Hepatocyte (in vitro differentiated cells): ENCODE measurements around the gene SST. TPM values are rescaled to one million over a fixed set of nuclear protein-coding genes. Genes with fewer than 3 reads are reported as not detected.

Experiments used
- DNase-seq: peaks from one replicate; pipeline ENCODE4 v3.0.0-alpha.2; 2016; ENCODE audit warnings: low spot score
- H2AFZ ChIP-seq: fragments of 200-600 bp; sonication (generic); 2 replicates; pipeline ENCODE4 v1.6.0; 2016; ENCODE audit warnings: antibody characterized with exemption, mild to moderate bottlenecking
- H3K27ac ChIP-seq: fragments of 200-600 bp; sonication (generic); 2 replicates; pipeline ENCODE4 v1.5.1; 2016; ENCODE audit warnings: mild to moderate bottlenecking
- H3K27me3 ChIP-seq: fragments of 200-600 bp; sonication (generic); 2 replicates; pipeline ENCODE4 v1.6.1; 2016
- H3K36me3 ChIP-seq: fragments of 200-600 bp; sonication (generic); replicated peaks from 2 replicates; pipeline ENCODE4 v1.5.1; 2016; ENCODE audit warnings: low read depth; ENCODE audit not compliant: insufficient read depth
- H3K4me1 ChIP-seq: fragments of 200-600 bp; sonication (generic); 2 replicates; pipeline ENCODE4 v1.5.1; 2016; ENCODE audit warnings: mild to moderate bottlenecking, moderate library complexity; ENCODE audit not compliant: insufficient read depth
- H3K4me2 ChIP-seq: fragments of 200-600 bp; sonication (generic); 2 replicates; pipeline ENCODE4 v1.6.0; 2016
- H3K4me3 ChIP-seq: fragments of 200-600 bp; sonication (generic); 2 replicates; pipeline ENCODE4 v1.5.1; 2016; ENCODE audit warnings: mild to moderate bottlenecking
- H3K79me2 ChIP-seq: fragments of 200-600 bp; sonication (generic); 2 replicates; pipeline ENCODE4 v1.6.0; 2017; ENCODE audit warnings: mild to moderate bottlenecking
- H3K9me2 ChIP-seq: fragments of 200-600 bp; sonication (generic); replicated peaks from 2 replicates; pipeline ENCODE4 v1.6.0; 2017; ENCODE audit warnings: mild to moderate bottlenecking; ENCODE audit not compliant: insufficient read depth
- H3K9me3 ChIP-seq: fragments of 200-600 bp; sonication (generic); 2 replicates; pipeline ENCODE4 v1.5.1; 2016; ENCODE audit warnings: low read depth, mild to moderate bottlenecking
- H4K20me1 ChIP-seq: fragments of 200-600 bp; sonication (generic); 2 replicates; pipeline ENCODE4 v1.6.0; 2016; ENCODE audit warnings: mild to moderate bottlenecking; ENCODE audit not compliant: insufficient read depth, poor library complexity, severe bottlenecking
- EZH2 ChIP-seq: fragments of 200-600 bp; sonication (generic); IDR thresholded peaks from 2 replicates; pipeline ENCODE4 v1.6.1; 2016; ENCODE audit warnings: antibody characterized with exemption, mild to moderate bottlenecking, borderline replicate concordance
- EZH2phosphoT487 ChIP-seq: fragments of 200-600 bp; sonication (generic); IDR thresholded peaks from one replicate; pipeline ENCODE4 v1.6.1; 2018; ENCODE audit warnings: antibody characterized with exemption, mild to moderate bottlenecking, low read depth, moderate library complexity; ENCODE audit not compliant: unreplicated experiment, severe bottlenecking
- WGBS: methylation state at CpG from one replicate; pipeline ENCODE4 v1.1.6; 2016; ENCODE audit warnings: low lambda C conversion rate; ENCODE audit errors: missing lambda C conversion rate; 5-methylcytosine and 5-hydroxymethylcytosine counted together
- polyA plus RNA-seq: library from polyadenylated mRNA; unstranded; fragments of >200 nt; fragmentation: Nextera tagmentation; extraction: Ambion mirVana; gene quantifications from 2 replicates; pipeline ENCODE4 v1.2.1, GENCODE V29; 2016
- total RNA-seq: library from RNA; depleted of rRNA; stranded (reverse); fragments of >200 nt; gene quantifications from 2 replicates; pipeline ENCODE4 v1.2.3, GENCODE V29; 2014
- TF ChIP-seq, protein P1 (sequence below): fragments of 200-600 bp; sonication (generic); IDR thresholded peaks from 2 replicates; pipeline ENCODE4 v1.5.1; 2016; ENCODE audit warnings: antibody characterized with exemption, mild to moderate bottlenecking; ENCODE audit not compliant: poor library complexity

The SST gene
- total and polyA plus RNA-seq, 2 experiments from 2014 or later: 53.5 to 112 TPM

DNA sequence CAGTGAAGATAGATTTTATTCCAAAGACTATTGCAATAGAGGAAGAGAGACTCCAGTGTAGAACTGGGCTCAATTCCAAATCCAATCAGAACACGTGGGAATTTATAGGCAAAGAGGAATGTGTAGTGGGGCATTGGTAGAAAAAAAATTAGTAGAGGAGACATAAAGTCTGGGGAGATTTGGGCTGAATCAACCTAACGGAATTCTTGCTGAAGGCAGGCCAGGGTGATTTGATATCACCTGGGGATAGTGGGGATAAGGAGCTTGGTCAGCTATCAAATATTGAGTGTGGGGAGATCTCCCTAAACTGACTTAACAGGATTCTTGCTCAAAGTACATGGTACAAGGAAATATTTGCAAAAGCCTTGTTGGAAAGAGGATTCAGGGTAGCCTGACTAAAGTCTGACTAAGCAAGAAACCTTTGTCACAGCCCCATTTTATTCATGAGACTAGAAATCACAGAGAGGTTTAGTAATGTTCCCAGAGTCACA lies 29.6 kb downstream of the SST start:
- Histone ChIP-seq H3K27ac (no peak overlapping the region), H4K20me1 (no peaks in the 10 kb centered on the region), H3K27me3 (no peaks in the 10 kb centered on the region), H3K4me1 (peaks cover 3% of the 10 kb centered on the region), H3K9me2 (no peaks in the 10 kb centered on the region), H3K9me3 (no peaks in the 10 kb centered on the region), H3K4me3 (no peak overlapping the region), H3K79me2 (no peaks in the 10 kb centered on the region), H3K4me2 (no peak overlapping the region), H3K36me3 (no peaks in the 10 kb centered on the region), H2AFZ (no peak overlapping the region)
- TF ChIP-seq, protein P1, sequence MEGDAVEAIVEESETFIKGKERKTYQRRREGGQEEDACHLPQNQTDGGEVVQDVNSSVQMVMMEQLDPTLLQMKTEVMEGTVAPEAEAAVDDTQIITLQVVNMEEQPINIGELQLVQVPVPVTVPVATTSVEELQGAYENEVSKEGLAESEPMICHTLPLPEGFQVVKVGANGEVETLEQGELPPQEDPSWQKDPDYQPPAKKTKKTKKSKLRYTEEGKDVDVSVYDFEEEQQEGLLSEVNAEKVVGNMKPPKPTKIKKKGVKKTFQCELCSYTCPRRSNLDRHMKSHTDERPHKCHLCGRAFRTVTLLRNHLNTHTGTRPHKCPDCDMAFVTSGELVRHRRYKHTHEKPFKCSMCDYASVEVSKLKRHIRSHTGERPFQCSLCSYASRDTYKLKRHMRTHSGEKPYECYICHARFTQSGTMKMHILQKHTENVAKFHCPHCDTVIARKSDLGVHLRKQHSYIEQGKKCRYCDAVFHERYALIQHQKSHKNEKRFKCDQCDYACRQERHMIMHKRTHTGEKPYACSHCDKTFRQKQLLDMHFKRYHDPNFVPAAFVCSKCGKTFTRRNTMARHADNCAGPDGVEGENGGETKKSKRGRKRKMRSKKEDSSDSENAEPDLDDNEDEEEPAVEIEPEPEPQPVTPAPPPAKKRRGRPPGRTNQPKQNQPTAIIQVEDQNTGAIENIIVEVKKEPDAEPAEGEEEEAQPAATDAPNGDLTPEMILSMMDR: no peak
- no peak for TF ChIP-seq EZH2
- no peak for TF ChIP-seq EZH2phosphoT487
- DNase-seq: no peak
- WGBS: 32% methylated on average over 2 of the region's 2 CpGs

DNA sequence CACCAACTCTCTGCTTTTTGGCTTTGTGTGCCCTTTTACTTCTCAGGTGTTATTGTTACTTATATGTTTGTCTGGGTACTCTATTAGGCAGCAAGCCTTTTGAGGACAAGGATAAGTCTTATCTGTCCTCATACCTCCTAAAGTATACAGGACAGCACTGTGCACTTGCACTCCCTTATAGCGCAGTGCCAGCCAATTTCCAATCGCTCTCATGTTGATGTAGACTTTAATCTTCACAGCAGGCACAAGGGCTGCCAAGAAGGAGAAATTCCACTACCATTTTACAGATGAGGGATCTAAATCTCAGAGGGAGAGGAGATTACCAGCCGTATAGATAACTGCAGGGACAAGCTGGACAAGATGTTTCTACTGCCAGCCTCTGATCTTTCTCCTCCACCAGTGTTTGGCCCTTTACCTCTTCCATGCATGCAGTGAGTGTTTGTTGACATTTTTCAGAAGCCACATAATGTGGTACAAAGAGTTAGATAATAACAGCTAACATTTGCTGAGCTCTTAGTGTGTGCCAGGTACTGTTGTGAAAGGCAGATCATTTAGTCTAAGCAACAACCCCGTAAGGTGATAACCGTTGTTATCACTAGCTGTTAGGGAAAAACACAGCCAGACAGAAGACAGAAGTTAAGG lies 30.1 kb downstream of the SST start:
- TF ChIP-seq, protein P1: no peak
- no peak for TF ChIP-seq EZH2
- no peak for TF ChIP-seq EZH2phosphoT487
- H3K27ac ChIP-seq: no peak overlapping the region
- no peaks in the 10 kb centered on the region for H3K36me3 ChIP-seq
- no peaks in the 10 kb centered on the region for H3K9me2 ChIP-seq
- WGBS: 31% methylated on average over 5 of the region's 5 CpGs
- peaks cover 3% of the 10 kb centered on the region for H3K4me1 ChIP-seq
- H3K27me3 ChIP-seq: no peaks in the 10 kb centered on the region
- H3K4me3 ChIP-seq: no peak overlapping the region
- H4K20me1 ChIP-seq: no peaks in the 10 kb centered on the region
- no peaks in the 10 kb centered on the region for H3K9me3 ChIP-seq
- no peak overlapping the region for H2AFZ ChIP-seq
- no peak for DNase-seq
- no peak overlapping the region for H3K4me2 ChIP-seq
- no peaks in the 10 kb centered on the region for H3K79me2 ChIP-seq

DNA sequence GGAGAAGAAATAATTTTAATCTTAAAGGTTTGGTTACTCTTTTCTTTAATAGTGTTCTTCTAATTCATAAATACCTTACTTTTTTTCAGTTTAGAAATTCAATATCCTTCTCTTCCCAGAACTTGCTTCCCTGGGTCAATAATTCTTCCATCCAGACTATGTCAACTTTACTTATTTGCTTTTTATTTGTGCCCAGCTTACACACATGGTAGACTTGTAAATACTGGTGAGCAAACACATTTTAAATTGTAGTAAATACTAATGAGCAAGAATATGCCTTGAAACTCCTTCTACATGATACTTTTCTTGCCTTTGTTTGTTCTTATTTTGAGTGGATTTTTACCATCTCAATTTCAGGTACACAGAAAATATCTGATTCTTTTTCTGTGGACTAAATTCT lies 33.7 kb downstream of the SST start:
- Histone ChIP-seq H3K79me2 (no peaks in the 10 kb centered on the region), H3K4me2 (no peak overlapping the region), H3K27ac (no peak overlapping the region), H3K27me3 (no peaks in the 10 kb centered on the region), H3K9me3 (no peaks in the 10 kb centered on the region), H4K20me1 (no peaks in the 10 kb centered on the region), H3K36me3 (no peaks in the 10 kb centered on the region), H3K4me3 (no peak overlapping the region), H3K4me1 (peaks cover 3% of the 10 kb centered on the region), H2AFZ (no peak overlapping the region), H3K9me2 (no peaks in the 10 kb centered on the region)
- TF ChIP-seq EZH2 (no peak), EZH2phosphoT487 (no peak)
- TF ChIP-seq, protein P1: no peak
- no peak for DNase-seq
